GM12873 (cell line): Measurements from ENCODE around the gene IL2RA.

Source experiments
- TF ChIP-seq, protein P1 (sequence below): IDR thresholded peaks from 2 replicates; pipeline ENCODE4 v1.5.1; 2012; ENCODE audit warnings: low read depth, mild to moderate bottlenecking, moderate library complexity, low read length, control low read depth; ENCODE audit not compliant: insufficient read depth; ENCODE audit errors: missing control alignments

Gene IL2RA

DNA sequence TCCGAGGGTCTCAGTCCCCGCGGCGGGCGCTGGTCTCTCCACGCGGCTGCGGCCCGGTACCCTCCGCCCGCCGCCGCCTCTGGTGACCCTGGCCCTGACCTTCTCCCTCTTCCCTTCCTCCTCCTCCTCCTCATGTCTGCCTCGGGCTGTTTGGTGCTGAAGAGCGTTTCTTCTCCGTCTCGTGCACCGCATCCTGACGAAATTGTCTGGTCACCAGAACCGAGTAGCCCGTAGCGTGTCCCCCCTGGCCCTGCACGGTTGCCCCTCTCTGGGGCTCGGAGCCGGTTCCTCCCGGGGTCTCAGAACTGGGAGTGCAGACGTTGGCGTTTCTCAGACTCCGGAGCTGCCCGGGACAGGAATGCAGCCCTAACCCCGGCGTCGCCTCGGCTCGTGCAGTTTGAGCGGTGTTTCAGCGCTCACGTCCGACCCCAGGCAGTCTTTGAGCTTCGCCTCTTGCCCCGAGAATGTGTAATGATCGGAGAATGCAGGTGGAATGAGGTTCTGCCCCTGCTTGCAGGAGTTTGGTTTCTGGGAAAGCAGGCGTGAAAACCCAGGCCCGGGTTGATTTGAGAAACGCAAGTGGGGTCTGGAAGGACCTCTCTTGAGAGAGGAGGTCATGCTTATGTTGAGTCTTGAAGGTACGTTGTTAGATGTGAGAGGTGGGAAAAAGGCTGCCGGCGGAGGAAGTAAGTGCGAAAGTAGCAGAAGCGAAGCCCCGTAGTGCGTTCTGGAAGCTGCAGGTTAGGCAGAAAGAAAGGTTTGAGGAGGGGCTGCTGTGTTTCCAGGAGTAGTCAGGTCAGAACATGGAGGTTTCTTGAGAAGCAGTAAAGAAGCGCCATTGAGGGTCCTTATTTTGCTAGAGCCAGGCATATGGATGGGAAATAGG, 27.4 kb upstream of the IL2RA start:
- TF ChIP-seq, protein P1, sequence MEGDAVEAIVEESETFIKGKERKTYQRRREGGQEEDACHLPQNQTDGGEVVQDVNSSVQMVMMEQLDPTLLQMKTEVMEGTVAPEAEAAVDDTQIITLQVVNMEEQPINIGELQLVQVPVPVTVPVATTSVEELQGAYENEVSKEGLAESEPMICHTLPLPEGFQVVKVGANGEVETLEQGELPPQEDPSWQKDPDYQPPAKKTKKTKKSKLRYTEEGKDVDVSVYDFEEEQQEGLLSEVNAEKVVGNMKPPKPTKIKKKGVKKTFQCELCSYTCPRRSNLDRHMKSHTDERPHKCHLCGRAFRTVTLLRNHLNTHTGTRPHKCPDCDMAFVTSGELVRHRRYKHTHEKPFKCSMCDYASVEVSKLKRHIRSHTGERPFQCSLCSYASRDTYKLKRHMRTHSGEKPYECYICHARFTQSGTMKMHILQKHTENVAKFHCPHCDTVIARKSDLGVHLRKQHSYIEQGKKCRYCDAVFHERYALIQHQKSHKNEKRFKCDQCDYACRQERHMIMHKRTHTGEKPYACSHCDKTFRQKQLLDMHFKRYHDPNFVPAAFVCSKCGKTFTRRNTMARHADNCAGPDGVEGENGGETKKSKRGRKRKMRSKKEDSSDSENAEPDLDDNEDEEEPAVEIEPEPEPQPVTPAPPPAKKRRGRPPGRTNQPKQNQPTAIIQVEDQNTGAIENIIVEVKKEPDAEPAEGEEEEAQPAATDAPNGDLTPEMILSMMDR = no peak

DNA sequence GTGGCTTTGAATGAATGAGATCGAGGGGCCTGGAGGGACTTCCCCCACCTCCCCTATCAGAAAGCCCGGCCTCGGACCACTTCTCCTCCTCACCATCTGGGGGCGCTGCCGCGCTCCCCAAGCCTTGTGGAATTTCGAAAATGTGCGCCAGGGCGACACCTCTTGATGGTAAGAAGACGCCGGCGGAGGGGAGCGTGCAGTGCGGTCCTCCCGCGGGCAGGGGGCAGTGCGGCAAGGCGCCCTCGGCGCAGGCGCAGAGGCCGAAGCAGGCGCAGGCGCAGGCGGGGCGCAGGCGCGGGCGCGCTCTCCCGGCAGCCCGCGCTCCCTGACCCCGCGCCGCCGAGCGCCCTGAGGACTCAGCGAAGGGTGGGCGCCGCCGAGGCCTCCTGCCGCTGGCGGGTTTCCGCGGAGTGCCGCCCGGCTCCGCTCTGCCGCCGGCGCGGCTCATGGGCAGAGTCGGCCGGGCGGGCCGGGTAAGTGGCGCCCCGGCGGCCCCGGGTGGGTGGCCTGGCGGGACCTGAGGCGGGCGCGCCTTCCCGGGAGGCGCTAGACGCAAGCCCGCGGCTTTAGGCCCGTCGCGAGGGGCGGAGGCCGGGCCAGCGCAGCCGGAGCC, 26.7 kb upstream of the IL2RA start, which contains the start of gene RBM17:
TSS of gene RBM17 (plus strand) at position 314 of the 613 bp plus-strand sequence. CDS start 8,032 bp downstream, outside the sequence.
- TF ChIP-seq, protein P1 = peak; percentile 100

DNA sequence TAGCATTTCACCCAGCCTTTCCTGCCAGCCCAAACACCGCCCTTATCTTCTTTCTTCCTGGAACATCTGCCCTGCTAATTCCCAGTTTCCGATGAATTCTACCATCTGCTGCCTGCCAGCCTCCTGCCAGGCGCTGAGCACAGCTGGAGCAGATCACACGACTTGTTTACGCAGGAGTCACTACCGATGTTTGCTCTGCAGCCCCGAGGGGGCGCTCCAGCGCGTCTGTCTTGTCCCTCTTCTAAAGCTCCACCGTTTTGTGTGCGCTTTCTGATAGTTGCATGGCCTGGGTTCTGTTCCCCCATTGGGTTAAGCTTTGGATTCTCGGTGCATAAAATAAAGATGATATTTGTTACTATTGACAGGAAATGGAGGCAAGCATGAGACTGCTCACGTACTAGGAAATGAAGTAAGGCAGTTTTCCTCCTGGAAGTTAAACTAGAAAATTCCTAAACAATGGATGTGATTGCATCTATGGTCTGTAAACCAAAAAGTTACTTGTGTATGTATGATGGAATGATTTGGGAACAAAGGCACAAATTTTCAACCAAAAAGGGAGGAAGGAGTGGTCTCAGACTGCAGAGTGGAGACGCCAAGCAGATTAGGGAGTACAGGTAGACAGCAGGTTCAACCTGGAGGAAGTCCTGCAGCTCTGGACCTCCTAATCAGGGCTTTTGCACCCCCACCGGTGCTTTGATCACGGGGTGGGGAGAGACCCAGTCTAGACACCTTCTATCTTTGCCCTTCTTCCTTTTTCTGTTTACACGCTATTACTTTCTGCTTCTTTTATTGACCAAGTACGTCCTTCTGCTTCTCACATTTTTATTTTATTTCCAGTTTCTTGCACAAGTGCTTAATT, 24.4 kb upstream of the IL2RA start:
- TF ChIP-seq, protein P1 = peak; percentile 98

DNA sequence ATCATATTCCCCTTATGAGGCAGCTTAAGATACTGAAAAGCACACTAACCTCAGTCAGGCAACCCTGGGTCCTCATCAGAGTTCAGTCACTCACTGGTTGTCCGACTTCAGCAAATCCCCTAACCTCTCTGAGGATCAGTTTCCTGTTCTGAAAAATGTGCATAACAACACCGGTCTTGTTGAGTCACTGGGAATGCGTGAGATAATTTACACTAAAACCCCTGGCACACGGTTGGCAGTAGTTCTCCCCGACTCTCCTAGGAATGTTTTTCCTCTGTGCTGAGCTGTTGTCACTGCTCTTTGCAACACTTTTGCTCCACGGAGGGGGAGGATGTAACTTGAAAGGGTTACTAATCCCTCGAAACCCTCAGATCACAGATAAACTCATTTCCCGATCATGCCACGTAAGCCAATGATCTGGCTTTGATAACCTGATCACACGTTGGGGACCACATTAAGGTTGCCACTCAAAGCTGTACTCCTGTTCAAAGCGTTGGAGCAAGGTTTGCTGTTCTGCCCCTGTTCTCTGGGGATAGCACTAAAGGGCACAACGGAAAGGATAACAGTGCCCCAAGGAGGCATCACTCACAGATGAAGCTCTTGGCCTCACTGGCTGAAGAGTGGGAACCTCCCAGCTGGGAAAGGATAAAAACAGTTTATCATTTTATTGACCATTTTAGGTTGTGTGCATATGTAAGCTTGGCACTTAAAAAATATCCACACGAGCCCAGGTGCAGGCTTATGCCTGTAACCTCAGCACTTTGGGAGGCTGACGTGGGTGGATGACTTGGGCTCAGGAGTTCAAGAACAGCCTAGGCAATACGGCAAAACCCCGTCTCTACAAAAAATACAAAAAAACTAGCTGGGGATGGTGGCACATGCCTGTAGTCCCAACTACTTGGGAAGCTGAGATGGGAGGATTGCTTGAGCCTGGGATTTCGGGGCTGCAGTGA, 21.6 kb upstream of the IL2RA start:
- TF ChIP-seq, protein P1 = no peak

DNA sequence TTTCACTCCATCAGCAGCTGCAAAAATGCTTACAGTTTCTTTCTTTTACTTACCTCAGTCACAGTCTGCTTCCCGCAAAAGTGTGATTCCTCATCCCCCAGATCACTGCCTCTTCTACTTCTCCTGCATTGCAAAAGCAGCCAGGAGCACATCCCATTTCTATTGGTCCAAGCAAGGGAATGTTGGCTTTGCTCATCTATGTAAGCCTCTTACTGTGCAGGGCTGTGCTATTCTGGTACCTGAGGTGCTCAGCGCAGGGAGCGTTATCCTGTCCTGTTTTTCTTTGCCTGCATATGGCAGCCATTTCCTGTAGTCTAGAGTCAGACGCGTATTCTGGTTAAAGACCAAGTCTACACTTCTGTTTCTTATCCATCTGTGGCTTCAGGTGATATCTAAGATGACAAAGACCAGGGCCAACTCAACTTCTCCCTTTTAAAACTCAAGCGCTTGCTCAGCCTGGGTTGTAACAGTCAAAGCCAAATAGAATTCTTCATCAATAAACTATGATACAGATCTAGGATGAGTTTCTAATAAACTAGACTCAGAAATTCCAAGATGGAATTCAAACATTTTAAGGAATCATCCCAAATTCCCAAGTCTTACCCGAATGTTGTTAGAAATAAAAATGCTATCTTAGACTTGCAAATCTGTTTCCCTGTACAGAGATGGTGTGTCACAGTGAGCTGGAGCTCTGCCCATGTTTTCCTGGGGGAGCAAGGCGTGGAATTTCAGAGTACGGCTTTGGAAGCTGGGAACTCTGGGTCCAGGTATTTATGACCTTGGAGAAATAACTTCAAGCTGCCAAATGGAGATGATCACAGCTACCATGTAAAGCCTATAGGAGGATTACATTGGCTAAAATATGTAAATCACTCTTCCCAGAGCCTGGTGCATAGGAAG, 20.6 kb upstream of the IL2RA start:
- TF ChIP-seq, protein P1 = no peak
